ENCODE data around the gene GPATCH1. TPM values are rescaled to one million over a fixed set of nuclear protein-coding genes. Genes with fewer than 3 reads are reported as not detected.

The GPATCH1 gene
- total RNA-seq, 4 donors from 2014 or later = 9.1 to 11.6 (median 10.0) TPM

- 94 to 95% methylated on average over 10 of the region's 10 CpGs for WGBS, 2 donors
- Histone ChIP-seq H3K9me3 (no peaks in the 10 kb centered on the region), H3K27ac (no peak overlapping the region), H3K4me3 (replicated peaks in 1 of 3) (no peak overlapping the region), H3K4me1 (no peaks in the 10 kb centered on the region), H3K27me3 (no peaks in the 10 kb centered on the region), H3K36me3 (peaks cover 41 to 46% of the 10 kb centered on the region in 2 donors)
- TF ChIP-seq CTCF (IDR thresholded peaks at IDR 0.05) = no peak
- no peak for TF ChIP-seq POLR2A (IDR thresholded peaks at IDR 0.05)
- intact Hi-C loops (cut with DNase I) = no loop called here
- no peak for DNase-seq
Observed at GRCh38 chr19:33100894-33101644, 20.1 kb downstream of the GPATCH1 start.

GRCh38 chr19:33102893-33103292 is 21.9 kb downstream of the GPATCH1 start:
- Histone ChIP-seq H3K9me3 (no peaks in the 10 kb centered on the region), H3K27ac (no peak overlapping the region), H3K27me3 (no peaks in the 10 kb centered on the region), H3K4me1 (no peaks in the 10 kb centered on the region), H3K4me3 (replicated peaks in 1 of 3) (no peak overlapping the region), H3K36me3 (peaks cover 39 to 43% of the 10 kb centered on the region in 2 donors)
- intact Hi-C loops (cut with DNase I) = no loop called here
- no peak for TF ChIP-seq CTCF (IDR thresholded peaks at IDR 0.05)
- TF ChIP-seq POLR2A (IDR thresholded peaks at IDR 0.05) = no peak
- DNase-seq = no peak
- WGBS, 2 donors = 91 to 100% methylated on average over 6 of the region's 6 CpGs

GRCh38 chr19:33108161-33108560 is 27.2 kb downstream of the GPATCH1 start:
- H3K27ac ChIP-seq = no peak overlapping the region
- intact Hi-C loops (cut with DNase I) = no loop called here
- WGBS, 2 donors = 94 to 95% methylated on average over 10 of the region's 10 CpGs
- no peaks in the 10 kb centered on the region for H3K4me1 ChIP-seq
- no peak for DNase-seq
- no peak overlapping the region for H3K4me3 ChIP-seq (replicated peaks in 1 of 3)
- no peak for TF ChIP-seq POLR2A (IDR thresholded peaks at IDR 0.05)
- TF ChIP-seq CTCF (IDR thresholded peaks at IDR 0.05) = no peak
- H3K36me3 ChIP-seq = peaks cover 52 to 55% of the 10 kb centered on the region in 2 donors
- H3K27me3 ChIP-seq = no peaks in the 10 kb centered on the region
- H3K9me3 ChIP-seq = no peaks in the 10 kb centered on the region

- no peak overlapping the region for H3K27ac ChIP-seq
- no peaks in the 10 kb centered on the region for H3K4me1 ChIP-seq
- no peaks in the 10 kb centered on the region for H3K27me3 ChIP-seq
- no peaks in the 10 kb centered on the region for H3K9me3 ChIP-seq
- TF ChIP-seq POLR2A (IDR thresholded peaks at IDR 0.05) (no peak), CTCF (IDR thresholded peaks at IDR 0.05) (no peak)
- WGBS, 2 donors = 91 to 92% methylated on average over 9 of the region's 9 CpGs
- peaks cover 59 to 66% of the 10 kb centered on the region in 2 donors for H3K36me3 ChIP-seq
- intact Hi-C loops (cut with DNase I) = no loop called here
- no peak for DNase-seq
- no peak overlapping the region for H3K4me3 ChIP-seq (replicated peaks in 1 of 3)
Observed at GRCh38 chr19:33110137-33110910, 29.3 kb downstream of the GPATCH1 start.

- Histone ChIP-seq H3K4me1 (no peaks in the 10 kb centered on the region), H3K27ac (no peak overlapping the region), H3K36me3 (peaks cover 69 to 70% of the 10 kb centered on the region in 2 donors), H3K27me3 (no peaks in the 10 kb centered on the region), H3K9me3 (no peaks in the 10 kb centered on the region), H3K4me3 (replicated peaks in 1 of 3) (no peak overlapping the region)
- WGBS, 2 donors = 86 to 94% methylated on average over 10 to 11 of the region's 11 CpGs
- DNase-seq = no peak
- TF ChIP-seq POLR2A (IDR thresholded peaks at IDR 0.05) = no peak
- no peak for TF ChIP-seq CTCF (IDR thresholded peaks at IDR 0.05)
- intact Hi-C loops (cut with DNase I) = no loop called here
Observed at GRCh38 chr19:33111587-33111986, 30.6 kb downstream of the GPATCH1 start.
